ENCODE measurements around the gene CLDN2.

Gene CLDN2

DNA sequence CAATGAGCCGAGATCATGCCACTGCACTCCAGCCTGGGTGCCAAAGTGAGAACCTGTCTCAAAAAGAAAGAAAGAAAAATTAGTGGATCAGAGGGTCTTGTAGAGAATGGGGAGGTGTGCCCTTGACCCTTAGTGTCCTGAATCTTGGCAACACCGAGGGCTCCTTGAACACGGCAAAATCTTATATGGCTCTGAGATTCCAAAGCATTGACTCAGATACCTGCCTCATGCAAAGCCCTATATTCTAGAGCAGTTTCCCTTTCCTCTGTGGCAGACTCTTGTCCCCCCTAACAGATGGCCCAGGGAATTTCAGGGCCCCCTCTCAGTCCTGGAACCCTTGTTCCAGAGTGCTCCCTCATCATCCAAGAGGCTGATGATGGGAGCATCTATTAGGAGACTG lies 6.8 kb downstream of the CLDN2 start:
- no peak for DNase-seq

DNA sequence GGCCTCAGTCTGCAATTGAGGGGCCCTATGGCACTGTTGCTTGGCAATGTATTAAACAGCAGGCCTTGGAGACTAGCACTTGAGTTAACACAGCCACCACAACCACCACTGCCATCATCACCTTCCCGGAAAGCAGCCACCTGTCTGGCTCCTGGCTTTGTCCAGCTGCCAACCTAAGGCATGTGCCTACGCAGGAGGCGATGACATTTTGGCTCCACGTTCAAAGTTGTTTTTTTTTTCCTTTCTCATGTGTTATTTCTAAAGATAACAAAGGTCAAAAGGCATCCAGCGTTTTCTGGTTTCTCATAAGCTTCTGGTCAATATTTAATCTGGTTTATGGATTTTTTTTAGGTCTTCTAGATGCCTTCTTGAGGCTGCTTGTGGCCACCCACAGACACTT lies 7.5 kb downstream of the CLDN2 start:
- DNase-seq: no peak

DNA sequence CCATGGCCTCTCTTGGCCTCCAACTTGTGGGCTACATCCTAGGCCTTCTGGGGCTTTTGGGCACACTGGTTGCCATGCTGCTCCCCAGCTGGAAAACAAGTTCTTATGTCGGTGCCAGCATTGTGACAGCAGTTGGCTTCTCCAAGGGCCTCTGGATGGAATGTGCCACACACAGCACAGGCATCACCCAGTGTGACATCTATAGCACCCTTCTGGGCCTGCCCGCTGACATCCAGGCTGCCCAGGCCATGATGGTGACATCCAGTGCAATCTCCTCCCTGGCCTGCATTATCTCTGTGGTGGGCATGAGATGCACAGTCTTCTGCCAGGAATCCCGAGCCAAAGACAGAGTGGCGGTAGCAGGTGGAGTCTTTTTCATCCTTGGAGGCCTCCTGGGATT lies 8.0 kb downstream of the CLDN2 start:
- no peak for DNase-seq

DNA sequence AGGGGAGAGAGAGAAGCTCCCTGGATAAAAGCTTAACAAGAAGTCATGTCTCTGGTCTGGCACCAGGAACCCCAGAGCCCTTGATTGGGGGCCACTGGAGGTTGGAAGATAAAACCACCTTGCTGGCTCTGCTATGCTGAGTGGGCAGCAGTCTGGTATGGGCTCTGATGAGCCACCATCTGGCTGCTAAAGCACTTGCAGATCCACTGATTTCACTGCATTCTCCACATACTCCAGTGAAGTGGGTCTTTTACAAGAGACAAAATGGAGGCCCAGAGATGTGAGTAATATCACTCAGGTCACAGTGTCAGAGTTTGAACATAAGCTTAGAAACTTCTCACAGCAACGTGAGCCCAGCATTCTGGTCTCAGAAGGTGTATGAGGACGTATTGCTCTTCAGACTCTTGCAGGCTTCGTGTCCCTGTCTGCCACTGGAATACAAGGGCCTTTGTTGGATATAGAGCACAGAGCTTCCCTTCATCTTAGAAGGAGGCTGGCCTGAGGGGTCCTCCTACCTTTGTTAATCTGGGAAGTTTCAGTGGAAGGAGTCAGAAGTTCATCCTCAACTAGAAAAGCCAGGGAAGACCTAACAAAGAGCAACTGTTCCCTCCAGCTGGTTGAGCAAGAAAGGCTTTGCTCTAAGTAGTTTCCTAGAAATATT lies 11.8 kb downstream of the CLDN2 start:
- no peak for DNase-seq

DNA sequence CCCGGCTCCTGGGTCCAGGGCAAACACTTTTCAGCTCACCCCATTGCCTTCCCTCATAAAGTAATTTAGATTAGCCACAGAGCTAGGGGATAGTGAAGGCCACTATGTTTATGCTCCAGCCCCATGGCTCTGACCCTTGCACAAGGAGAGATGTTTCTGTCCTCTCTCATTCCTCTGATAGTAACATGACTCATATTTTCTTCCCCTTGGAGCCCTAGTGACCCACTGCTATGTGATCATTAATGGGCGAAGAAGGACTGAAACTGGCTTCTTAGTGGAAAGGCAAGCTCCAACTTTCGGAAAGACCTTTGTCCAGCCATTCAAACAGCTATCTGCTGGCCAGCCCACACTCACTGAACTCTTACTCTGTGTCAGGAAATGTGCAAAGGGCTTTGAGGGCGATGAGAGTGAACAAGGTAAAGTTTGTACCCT lies 12.3 kb downstream of the CLDN2 start:
- no peak for DNase-seq

DNA sequence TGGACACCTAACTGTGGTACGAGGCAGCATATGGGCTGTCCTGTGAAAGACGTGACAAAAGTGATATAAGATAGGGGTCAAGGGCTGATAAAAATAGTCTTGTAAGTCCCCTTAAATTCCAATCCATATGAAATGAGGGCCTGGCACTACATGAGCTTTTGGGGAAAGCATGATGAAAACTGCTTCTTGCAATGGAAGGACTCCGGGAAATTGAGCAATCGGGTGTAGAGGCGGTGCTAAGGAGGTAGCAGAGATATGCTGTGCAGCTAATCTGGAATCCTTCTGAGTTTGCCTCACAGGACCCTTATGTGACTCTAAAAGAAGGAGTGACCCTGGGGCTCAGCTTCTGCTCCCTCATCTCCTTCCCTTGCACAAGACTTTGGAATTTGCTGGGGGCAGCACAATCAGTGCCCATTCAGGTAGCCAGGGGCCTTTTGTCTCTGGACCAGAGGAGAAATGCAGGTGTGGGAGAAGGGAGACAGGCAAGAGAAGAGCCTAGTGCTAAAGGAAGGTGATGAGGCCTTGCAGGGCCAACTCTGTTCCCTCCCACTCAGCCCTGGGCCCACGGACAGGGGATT lies 12.8 kb downstream of the CLDN2 start:
- DNase-seq: no peak

DNA sequence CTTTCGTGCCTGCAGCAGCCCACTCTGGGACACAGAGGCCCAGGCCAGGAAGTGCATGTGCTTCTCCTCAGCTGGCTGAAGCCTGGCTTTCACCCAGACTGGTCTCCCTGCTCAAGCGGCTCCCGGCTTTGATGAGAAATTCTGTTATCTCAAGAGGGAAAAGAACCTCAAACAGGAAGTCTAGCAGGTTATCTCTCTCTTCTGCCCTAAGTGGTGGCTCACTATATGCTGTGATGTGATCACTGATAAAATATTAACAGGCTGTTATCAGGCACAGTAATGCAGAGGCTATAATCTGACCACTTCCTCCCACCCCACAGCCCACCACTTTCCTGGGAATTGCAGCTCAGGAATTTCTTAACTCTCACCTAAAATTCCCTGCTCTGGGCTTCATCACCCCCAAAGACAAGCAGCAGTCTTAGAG lies 13.3 kb downstream of the CLDN2 start:
- DNase-seq: no peak

DNA sequence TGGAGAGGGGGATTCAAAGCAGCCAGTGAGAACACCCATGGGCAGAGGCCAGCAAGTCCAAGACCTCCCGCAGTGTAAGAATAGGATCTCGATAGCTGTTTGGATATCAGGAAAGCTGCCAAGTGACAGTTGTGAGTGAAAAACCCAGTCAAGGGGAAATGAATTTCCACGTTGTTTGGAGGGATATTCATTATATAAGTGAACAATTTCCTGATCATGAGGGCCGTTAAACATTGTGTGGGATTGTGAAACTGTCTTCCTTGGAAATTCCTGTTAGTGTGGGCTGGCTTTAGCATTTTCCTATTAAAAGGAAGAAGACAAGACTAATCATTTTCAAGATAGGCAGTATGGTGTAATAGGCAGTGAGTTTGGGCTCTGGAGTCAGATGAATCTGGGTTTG lies 15.0 kb downstream of the CLDN2 start:
- DNase-seq: no peak

DNA sequence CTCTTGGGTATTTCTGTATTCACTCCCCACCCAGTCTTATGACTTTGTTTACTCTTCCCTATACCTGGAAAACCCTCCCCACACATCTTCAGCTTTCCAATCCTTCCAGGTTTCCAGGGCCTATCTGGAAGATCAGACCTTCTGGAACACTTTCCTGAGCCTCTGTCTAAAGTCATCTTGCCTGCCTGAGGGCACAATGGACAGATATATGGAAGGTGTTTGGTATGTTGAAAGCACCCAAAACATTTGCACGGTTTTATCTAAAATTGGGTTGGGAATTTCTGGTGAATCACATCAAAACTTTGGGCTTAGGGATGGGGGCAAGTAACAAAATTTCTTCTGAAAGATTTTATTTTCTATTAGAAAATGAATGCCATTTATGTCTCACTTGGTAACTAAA lies 16.0 kb downstream of the CLDN2 start:
- DNase-seq: no peak

DNA sequence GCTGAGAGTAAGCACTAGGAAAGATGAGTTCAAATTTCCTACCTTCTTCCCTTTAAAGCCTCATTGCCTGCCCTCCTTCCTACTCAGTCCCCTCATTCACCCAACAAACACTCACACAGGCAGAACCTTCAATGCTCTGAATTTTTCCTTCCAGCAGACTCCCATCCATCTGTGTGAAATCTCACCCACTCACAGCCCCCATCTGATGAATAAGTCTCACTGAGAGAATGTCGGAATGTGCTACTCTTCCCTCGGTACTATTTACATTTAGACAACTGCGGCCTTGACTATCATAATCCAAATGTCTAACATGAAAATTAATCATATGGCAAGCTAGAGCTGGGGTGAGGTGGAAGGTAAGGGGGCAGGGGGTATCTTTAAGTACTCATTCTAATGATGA lies 19.4 kb downstream of the CLDN2 start:
- no peak for DNase-seq

DNA sequence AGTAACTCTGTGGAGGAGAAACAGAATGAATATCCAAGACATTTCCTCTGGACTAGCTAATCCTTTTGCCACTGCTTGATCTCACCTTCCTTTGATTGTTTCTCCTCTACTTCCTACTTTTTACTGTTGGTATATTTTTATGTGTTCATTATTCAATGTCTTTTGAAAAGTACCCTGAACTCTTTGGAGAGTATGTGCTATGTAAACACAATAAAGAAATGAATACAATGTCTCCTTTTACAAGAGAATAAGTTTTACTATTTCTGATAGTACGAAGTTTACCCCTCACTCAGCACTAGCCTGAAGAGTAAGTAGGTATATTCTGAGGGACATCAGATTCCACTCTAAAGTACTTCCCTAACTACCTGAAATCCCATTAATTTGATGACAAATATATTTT lies 19.9 kb downstream of the CLDN2 start:
- DNase-seq: no peak

DNA sequence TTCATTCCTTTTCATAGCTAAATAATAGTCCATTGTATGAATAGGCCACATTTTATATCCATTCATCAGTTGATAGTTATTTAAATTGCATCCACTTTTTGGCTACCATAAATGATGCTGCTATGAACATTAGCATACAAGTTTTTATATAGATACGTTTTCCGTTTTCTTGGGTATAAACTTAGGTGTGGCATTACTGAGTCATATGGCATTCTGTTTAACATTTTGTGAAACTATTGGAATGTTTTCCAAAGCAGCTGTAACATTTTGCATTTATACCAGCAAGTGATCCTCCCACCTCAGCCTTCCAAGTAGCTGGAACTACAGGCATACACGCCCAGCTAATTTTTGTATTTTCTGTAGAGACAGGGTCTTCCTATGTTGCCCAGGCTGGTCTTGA lies 26.3 kb downstream of the CLDN2 start:
- DNase-seq: no peak

DNA sequence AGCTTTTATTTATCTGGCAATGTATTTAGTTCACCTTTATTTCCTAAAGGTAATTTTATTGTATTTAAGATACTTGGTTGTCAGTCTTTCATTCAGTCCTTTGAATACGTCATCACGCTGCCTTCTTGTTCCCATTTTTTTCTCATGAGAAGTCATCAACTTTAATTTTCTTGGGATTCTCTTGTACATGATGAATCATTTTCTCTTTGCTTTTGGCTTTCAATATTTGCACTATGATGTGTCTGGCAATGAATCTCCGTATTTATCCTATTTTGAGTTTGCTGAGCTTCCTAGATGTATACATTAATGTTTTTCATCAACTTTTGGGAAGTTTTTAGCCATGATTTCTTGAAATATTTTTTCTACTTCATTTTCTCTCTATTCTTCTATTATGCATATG lies 28.4 kb downstream of the CLDN2 start:
- DNase-seq: no peak

DNA sequence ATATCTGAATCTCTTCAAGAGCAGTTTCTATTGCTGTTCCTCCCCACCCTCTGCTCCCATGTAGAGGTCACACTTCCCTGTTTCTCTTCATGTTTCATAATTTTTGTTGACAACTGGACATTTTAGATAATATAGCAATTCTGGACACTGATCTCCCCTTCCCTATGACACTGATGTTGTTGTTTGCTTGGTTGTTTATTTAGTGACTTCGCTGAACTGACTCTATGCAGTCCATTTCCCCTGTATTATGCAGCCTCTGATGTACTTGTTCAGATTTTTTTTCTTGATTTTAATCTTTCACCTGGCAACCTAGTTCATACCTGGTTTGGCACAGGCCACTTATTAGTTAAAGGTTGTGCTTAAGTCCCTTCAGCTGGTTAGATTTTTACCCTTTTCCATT lies 29.2 kb downstream of the CLDN2 start:
- DNase-seq: no peak

DNA sequence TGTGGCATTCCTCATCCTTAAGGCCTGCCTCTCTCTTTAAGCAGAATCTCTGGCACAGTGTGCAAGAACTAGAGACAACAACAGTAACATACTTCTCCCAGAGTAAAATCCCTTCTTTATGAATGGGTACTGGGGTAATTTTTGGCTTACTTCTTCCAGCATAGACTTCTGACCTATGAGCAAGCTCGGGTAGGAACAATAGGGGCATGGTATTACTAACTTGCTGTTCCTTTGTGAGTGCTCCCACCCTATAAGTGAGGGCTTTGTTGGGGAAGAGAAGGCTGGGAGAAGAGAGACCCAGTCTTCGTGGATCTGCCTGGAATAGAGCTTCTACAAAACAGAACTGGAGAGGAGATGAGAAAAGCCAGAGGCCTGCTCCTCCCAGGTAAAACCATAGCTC lies 30.2 kb downstream of the CLDN2 start:
- DNase-seq: no peak

DNA sequence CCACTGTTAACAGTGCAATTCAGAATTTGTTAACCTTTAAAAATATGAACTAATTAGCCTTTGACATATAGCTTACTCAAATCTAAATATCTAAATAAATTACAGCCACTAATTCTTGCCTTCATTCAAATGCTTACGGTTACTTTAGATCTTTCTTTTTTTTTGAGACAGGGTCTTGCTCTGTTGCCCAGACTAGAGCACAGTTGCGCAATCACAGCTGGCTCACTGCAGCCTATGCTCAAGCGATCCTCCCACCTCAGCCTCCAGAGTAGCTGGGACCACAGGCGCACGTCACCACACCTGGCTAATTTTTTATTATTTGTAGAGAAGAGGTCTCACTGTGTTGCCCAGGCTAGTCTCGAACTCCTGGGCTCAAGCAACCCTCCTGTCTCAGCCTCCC lies 31.0 kb downstream of the CLDN2 start:
- DNase-seq: no peak

DNA sequence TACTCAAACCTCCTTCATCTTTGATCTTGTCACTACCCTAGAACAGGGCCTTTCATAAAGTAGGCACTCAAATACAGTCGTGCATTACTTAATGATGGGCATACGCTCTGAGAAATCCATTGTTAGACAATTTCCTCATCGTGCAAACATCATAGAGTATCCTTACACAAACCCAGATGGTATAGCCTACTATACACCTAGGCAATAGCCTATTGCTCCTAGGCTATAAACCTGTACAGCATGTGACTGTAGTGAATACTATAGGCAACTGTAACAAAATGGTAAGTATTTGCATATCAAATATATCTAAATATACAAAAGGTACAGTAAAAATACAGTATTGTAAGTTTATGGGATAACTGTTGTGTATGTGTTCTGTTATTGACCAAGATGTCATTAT lies 31.9 kb downstream of the CLDN2 start:
- DNase-seq: no peak

DNA sequence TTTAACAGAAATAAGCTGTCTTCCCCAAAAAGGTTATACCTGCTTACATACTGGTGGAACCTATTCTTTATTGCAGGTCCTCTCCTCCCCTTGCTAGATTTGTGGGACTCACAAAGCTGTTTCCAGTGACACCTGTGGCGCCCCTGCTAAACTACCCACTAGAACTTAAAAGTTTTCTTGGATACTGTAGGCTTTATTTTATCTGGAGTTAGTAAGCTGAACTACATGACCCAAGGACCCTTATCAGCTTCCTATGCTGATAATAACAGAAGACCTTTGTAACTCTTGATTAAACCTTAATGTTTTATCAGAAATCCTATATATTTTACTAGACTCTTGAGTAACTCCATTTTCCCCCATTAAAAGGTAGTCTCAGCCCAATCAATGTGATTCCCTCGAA lies 32.3 kb downstream of the CLDN2 start:
- DNase-seq: no peak

DNA sequence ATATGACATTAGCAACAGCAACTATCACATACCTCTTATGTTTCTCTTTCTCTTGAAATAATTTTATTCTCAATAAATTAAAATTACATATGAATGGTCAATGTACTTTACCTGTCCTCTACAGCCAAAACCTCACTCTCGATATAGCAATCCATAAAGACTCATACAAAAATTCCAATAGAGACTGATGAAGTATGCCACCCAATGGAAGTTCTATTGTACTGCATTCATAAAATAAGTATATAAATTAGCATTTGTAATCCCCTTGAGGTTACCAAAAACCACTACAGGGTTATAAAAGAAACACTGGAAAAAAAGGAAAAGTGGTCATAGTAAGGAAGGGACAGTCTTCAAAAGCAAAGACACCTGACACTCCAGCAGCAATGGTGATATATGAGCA lies 32.8 kb downstream of the CLDN2 start:
- no peak for DNase-seq

DNA sequence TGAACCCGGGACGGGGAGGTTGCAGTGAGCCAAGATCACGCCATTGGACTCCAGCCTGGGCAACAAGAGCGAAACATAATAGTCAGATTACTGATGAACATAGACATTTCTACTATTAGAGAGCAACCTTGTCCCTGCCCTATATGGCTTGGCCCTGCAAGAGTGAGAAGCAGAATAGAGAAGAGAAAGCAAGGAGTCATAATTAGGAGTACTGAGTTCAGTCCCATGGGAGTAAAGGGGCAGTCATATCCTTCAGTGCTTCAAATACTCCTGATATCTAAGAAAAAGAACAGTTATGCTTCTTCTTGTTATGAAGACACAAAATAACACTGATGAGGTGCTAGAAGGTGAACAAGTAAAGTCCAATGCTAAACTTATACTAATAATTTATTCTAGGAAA lies 33.8 kb downstream of the CLDN2 start:
- DNase-seq: no peak

DNA sequence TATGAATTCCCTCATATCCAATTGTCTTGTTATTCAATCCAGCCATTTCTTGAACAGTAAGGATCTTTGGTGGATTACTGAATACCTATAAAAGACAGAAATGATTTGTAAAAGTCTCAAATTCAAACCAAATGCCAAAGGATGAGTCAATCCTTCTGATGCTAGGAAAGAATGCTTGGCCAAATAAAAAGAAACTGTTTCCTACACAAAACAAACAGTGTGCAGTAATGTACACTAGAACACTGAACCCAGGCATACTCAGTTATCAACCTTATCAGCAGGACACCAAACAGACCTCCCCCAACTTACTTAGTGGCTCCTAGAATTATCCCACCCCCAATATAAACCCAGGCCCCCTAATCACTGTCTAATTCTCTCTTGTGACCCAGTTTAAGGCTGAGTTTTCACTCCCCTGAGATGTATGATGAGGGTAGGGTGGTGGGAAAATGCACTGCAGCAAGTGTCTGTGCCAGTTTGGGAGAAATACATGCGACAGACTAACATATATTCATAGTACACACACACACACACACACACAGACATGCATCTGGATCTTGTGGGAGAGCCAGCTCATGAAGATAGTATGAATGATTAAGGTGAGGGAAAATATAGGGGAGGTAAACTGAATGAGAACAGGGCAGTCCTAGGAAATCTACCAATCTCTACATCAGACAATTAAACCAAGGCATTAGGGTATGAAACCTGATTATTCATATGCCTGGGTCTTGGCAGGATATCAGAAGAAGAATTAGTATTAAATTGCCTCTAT lies 35.0 kb downstream of the CLDN2 start:
- DNase-seq: no peak

DNA sequence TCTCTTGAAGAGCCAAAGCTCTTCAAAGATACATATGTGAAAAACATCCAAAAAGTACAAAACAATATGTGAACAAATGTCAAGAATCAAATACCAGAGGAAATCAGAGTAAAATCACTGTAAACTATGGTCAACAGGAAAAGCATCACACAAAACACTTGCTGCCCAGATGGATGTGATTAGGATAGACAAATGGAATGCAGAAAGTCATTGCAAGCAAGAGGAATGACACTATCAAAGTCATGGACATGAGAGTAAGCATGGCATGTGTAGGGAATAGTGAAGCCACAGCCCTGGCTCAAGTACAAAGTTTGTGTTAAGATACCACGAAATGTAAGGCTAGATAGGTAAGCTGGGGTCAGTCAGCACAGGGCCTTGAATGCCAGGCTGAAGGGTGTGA lies 37.7 kb downstream of the CLDN2 start:
- no peak for DNase-seq

DNA sequence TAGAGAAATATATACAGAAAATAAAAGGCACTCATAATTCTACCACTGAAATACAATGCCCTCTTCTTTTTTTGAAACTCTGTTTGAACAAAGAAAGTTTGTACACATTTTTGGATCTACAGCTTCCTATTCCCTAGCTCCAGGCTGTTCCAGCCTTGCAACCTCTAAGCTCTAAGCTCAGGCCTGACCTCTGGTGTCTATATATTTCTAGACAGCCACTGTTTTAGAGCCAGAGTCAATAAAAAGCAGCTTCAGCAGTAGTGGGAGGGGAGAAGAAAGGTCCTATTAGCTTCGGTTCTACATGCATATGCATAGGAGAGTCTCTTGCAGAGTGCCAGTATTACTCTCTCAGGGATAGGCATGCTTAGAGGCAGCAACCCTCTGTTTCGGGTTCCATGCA lies 39.7 kb downstream of the CLDN2 start:
- DNase-seq: no peak

DNA sequence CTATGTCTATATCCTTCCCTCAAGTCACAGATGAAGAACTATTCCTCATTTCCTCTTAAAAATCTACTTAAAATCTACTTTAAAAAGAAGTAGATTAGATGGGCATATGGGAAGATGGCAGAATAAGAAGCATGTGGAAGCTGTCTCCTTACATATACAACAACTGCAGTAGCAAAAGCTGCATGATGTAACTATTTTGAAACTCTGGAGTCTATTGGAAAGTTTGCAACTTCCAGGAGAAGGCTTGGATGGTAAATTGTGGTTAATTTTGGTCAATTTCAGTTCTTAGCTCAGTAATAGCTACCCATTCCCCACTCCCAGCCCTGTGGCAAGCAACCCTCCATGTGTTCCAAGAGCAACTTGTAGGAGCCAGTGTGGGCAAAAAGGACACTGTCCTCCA lies 42.9 kb downstream of the CLDN2 start:
- no peak for DNase-seq

DNA sequence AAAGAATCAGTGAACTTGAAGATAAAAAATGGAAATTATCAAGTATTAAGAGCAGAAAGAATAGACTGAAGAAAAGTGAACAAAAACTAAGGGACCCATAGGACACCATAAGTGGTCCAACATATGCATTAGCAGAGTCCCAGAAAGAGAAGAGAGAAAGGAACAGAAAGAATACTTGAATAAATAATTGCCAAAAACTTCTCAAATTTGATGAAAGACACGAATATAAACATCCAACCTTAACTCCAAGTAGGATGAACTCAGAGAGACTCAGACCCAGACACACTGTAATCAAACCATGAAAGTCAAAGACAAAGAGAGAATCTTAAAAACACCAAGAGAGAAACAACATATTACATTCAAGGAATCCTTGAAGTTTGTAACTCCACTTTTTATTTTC lies 44.1 kb downstream of the CLDN2 start:
- no peak for DNase-seq
